NCI-H82 treated with DMSO at 0.1 percent for 48 hours (cell line): ENCODE data around the gene CCDC102B.
A peak's percentile ranks its signal among the peaks of the same experiment; 100 is the strongest.

ENCODE experiments used
- DNase-seq: peaks from one replicate; lab custom pipeline; 2025; ENCODE audit not compliant: unreplicated experiment; lab: John Stamatoyannopoulos, UW

CCDC102B gene

DNA sequence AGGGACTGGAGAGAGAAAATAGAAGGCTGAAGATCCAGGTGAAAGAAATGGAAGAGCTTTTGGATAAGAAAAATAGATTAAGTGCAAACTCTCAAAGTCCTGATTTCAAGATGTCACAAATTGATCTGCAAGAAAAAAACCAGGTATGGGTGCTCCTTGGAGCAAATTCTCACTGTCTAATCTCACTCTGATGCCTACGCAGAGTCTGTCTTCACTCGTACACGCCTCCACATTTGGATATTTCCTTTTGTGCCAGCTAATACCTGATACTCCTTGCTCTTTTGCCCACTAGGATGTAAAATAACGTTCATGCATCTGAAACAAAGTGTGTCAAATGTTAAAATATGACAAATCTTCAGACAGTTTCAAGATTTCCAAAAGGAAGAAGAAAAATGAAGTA lies 99.4 kb downstream of the CCDC102B start:
- no peak for DNase-seq

DNA sequence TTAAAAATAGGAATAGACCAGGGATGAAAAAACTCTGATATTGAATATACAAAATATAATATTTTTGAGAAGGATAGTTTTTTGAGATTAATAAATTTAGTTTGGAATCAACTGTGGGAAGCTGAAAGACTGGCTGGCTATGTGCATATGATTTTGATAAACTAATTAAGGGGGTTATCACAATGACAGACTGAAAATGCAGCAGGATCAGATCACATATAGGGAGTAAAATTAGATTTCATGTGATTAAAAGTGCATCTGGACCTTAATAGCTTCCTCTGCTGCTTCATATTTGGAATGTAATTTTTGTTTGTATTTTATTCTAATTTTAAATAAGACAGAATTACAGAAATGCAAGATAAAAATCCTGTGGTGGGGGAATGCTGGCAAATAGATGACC lies 111.7 kb downstream of the CCDC102B start:
- no peak for DNase-seq

DNA sequence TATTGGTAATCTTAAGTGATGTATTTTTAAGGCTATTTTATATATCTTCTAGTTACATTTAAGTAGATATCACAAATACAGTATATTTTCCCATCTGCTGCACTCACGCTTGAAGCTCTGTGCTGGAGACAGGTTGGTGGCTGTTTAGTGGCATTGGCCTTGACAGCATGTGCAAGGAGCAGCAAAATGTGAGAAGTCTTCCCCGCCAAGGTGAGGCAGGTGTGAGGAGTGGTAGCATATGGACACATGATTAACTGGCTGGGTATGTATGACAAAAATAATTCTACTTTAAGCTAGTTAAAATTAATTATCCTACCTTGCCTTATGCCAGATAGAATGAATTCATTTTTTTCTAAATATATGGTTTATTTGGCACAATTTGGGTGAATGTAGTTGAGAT lies 117.2 kb downstream of the CCDC102B start:
- DNase-seq, result no peak

GRCh38 chr18:68916734-68917133 lies 118.9 kb downstream of the CCDC102B start:
- DNase-seq, result no peak

GRCh38 chr18:68918216-68918615 lies 120.3 kb downstream of the CCDC102B start:
- no peak for DNase-seq

GRCh38 chr18:68919900-68920299 lies 122.0 kb downstream of the CCDC102B start:
- DNase-seq, result no peak

DNA sequence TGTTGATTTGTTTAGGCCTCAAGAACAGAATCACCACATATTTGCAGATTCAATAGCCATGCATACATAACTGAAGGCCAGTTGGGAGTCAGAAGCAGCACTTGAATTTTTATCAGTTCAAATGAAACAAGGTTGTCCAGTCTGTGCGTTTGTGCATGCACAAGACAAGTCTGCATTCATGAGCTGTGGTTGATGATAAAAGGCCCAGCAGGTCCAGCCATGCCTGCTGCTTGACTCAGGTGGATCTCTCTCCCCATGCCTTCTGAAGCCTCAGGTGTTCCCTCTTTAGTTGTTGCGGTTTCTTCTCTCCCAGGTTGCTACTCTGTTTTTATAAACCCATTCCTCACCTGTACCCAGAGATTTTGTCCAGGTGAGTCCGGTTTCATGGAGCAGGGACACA lies 124.5 kb downstream of the CCDC102B start:
- no peak for DNase-seq

GRCh38 chr18:68925268-68925667 lies 127.4 kb downstream of the CCDC102B start:
- DNase-seq, result peak; percentile 9

DNA sequence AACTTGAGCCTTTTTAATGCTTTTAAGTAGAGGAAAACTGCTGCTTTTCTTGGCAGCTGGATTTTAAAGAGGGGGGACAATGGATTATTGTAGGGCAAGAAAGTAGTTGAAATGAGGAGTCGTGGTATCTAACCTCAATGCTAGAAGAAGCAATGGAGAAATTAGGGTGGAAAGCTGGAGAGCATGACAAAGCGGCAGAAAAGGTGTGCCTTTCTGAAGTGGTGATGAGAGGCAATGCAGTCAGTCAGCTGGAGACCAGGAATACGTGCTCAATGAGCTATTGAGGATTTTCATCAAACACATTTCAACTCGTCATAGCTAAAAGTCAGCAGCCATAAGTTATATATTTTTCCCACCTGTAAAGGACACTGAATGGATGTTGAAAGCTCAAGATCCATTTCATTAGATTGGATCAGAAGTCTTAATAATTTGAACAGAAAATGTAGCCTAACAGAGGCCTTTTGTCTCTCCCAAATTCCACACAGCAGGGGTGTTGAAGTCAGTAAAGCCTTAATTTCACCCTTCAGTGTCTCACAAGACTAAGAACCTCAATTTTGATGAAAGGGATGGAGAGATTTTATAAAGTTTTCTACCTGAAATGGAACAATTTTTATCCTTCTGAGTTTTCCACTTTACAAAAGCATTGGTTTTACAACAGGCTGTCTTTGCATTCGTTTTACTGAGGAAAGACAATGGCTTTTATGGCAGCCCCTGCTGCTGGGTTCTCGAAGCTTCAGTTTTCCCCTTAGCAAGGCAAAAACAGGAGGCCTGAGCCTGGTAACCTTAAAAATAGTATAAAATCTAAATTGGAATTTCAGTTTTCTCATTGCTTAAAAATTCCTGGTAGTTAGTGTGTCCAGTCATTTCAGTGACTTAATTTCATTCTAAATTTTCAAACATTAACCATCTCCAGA lies 131.1 kb downstream of the CCDC102B start:
- no peak for DNase-seq

GRCh38 chr18:68935686-68936085 lies 137.8 kb downstream of the CCDC102B start:
- DNase-seq, result no peak

DNA sequence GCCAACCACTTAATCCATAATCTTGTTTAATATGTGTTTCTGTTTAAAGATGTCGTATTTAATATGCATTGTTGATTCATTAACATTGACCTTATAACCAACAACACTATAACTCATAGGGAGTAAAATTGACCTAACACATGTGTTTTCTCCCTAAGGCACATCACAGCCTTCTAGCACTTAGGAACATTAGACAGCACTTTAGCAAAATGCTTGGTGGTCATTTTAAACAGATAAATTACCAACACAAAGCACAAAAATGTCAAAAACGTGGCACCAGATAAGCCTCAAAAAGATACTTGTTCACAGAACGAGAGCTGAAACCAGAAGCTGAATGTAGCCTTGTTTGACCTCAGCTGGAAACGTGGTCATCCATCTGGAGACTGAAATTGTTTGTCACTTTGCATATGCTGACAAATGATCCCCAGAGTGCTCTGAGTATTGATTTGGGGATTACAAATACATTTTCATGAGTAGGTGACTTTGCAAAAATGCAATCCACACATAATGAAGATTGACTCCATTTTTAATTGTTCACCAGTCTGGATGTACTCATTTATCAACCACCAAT lies 139.2 kb downstream of the CCDC102B start:
- peak; percentile 34 for DNase-seq

- no peak for DNase-seq
Observed at GRCh38 chr18:68940039-68940438, 142.2 kb downstream of the CCDC102B start.

DNA sequence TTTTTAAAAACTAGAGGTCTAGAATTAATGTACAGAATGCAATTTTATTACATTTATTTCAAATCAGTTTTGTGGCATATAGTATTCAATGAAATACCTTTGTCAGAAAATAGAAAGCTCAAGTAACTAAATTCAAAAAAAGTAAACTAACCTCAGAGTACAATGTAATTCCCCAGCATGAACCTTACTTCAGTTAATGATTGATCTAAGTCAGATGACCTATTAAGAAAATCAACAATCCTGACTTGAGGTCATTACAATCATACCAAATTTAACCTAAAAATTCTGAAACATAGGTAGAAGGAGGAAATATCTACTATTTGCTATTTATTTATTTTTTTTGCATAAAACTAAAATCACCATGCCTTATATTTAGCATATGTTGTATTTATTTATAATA lies 142.9 kb downstream of the CCDC102B start:
- no peak for DNase-seq

- DNase-seq, result no peak
Observed at GRCh38 chr18:68942230-68942629, 144.3 kb downstream of the CCDC102B start.

GRCh38 chr18:68943861-68944260 lies 146.0 kb downstream of the CCDC102B start:
- peak; percentile 56 for DNase-seq

DNA sequence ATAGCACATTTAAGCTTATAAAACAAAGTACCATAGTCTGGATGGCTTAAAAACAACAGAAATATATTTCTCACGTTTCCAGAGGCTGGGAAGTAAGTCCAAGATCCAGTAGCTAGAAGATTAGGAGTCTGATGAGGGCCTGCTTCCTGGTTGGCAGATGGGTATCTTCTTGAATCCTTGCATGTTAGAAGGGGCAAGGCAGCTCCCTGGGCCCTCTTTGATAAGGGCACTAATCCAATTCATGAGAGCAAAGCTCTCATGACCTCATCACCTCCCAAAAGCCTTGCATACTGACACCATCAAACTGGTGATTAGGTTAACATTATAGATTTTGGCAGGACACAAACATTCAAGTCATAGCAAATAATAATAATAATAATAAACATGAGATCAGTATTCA lies 146.4 kb downstream of the CCDC102B start:
- DNase-seq, result peak; percentile 72

DNA sequence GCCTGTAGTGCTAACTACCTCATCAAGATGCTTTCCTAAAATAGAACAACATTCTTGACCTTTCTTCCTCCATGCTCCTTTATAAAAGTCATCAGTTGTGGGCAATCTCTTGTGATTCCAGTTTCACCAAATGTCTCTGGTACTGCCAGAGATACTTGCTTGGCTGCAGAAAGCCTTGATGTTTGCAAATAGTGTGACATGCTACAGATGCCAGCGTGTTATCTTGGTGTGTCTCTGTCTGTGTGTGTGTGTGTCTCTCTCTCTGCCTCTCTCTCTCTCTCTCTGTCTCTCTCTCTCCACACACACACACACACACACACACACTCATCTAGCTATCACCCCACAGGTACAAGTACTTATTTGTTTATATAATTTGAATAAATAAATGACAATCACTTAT lies 146.9 kb downstream of the CCDC102B start:
- no peak for DNase-seq

DNA sequence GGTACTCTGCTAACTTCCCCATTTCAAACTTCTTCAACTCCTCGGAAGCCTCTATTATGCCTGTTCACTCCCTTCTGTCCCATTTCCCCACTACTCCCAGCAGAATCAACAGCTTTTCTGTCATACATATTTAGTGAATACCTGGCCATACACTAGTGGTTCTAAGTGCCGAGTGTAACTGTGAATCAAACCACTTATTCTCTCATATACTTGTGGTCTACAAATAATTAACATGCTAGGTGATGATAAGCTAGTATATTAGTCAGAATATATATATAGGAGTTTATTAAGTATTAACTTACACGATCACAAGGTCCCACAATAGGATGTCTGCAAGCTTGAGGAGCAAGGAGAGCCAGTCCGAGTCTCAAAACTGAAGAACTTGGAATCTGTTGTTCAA lies 150.7 kb downstream of the CCDC102B start:
- DNase-seq, result no peak

DNA sequence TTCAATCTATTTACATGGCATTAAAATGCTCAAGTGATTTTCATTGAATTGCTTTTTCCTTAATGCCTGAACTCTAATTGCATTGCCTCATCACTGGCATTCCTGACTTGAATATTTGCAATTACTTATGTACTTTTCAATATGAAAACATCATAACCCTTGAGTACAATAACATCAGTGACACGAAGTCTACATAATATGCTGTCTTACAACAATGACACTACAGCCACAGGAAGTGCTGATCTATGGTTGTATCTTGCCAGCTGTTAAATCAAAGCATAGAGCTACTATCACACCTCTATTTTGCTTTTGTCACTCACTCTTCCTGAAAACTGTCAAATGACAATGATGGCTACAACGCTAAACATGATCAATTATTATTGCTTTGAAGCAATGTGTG lies 156.9 kb downstream of the CCDC102B start:
- no peak for DNase-seq

DNA sequence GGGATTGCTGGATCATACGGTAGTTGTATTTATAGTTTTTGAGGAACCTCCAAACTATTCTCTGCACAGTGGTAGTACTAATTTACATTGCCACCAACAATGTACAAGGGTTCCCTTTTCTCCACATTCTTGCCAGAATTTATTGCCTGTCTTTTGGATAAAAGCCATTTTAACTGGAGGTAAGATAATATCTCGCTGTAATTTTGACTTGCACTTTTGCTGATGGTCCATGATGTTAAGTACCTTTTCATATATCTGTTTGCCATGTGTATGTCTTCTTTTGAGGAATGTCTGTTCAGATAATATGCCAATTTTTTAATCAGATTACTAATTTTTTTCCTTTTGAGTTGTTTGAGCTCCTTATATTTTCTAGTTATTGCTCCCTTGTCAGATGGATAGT lies 158.8 kb downstream of the CCDC102B start:
- DNase-seq, result no peak

GRCh38 chr18:68960355-68960754 lies 162.5 kb downstream of the CCDC102B start:
- DNase-seq, result no peak

DNA sequence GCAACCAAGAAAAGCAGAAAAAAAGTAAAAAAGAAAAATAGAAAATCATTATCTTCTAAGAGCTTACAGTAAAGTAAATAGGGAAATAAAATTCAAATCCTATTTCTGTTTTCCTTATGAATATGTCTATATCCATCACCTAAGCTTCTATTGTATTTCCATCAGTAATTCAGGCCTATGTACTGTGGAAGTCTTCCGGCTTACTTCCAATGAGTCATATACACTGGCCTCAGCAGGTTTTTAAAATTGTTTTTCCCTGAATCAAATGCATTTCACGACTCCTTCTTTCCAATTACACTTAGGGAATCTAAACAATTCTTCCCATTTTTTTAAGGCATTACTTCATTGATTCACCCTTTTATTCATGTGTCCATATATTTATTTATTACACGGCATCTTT lies 164.7 kb downstream of the CCDC102B start:
- no peak for DNase-seq

DNA sequence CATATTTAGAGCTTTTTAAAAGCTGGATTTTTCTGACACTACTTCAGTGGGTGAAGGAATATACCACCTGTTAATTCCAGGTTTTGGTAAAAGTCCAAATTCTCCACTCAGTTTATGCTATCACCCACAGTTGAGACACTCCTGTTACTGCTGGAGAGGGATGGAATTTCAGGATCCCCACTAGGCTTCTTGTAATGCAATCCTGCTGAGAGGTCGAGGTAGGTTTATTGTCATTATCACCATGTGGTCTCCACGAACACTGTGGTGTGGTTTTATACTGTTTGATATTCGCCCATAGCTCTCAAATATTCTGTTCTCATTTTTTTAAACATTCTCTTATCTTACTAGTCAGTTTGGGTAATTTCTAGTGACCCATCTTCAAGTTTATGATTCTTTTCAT lies 167.9 kb downstream of the CCDC102B start:
- DNase-seq, result no peak
